ENCODE data around the gene PSRC1.
"Not testable (repeated sequence)": the region's sequence is repeated elsewhere in the genome, so short reads cannot be mapped to it uniquely, and the experiment has no call there.

PSRC1 gene

DNA sequence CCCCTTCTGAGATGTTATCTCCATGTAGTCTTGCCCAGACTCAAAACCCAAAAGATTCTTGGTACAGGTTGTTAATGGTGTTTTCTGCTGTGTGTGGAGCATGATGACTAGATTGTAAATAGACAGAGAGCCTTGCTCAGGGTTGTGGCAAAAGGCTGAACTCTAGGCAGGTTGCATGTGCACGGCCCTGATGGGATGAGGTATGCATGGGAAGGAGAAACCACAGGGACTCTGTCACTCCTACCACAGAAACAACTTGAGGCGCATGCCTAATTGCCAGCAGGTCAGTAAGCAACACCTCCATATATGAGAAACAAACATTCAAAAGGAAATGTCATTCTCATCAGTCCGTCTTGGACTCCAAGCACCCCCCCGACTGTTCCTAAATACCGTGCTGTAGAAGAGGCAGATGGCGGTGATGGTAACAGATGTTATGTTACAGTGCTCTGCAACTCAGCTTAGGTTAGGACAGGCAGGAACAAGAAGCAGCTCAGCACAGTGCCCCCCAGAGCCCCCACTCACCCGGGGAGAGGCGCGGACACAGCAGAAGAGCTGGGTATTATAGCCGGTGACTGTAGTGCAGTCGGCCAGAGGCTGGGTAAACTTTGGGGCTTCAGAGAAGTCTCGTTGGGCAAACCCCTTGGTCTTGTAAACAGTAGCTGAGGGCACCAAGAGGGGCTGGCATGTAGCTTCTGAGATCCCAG, 12.9 kb upstream of the PSRC1 start:
- no peak for DNase-seq

DNA sequence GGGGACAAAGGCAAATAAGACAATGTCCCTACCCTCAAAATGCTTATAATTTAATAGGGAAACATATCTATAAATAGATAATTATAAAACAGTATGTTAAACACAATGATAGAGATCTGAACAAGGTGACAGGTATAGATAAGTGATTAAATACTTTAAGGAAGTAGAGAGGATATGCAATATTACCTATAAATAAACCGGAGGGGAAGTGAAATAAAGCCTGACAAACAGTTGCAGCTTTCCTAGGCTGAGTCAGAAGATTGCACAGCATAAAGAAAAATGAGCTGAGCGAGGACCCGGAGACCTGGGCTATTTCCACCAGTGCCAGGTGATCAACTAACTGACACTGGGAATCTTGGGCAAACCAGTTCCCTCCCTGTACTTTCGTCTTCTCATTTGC, 11.5 kb upstream of the PSRC1 start:
- no peak for DNase-seq

DNA sequence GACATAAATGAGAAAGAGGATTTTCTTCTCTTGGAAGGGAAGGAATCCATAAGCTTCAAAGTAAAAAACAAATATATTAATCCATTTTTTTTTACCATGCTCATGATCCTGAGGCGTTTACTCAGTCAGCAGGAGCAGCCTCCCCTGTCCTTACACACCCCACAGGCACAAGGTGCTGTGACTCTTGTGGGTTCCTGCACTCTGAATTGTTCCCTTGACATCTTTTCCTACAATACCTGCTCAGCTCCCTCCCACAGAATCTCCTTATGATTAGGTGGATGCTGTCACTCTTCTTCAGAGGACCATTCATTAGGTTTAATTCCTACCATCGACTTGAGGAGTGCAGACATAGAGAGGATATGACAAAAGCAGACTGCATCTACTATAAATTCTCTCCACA, 10.1 kb upstream of the PSRC1 start:
- DNase-seq, result no peak

DNA sequence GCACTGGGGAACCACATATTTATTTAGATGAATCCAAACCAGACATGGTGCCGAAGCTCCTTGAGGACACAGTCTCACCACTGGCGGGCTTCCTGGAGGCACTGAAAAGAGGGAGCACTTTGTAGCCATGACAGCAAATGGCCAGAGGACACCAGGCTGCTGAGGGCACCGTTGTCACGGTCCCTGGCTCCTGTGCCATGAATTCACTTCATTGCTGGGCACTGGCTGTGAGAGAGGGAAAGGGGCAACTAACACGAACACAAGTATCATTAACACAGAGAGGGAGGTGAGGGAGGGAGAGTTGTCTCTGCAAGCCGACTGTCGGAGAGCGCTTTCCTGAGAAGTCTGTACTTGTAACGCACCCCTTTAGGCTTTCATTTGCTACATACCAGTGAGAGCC, 9.4 kb upstream of the PSRC1 start:
- no peak for DNase-seq

DNA sequence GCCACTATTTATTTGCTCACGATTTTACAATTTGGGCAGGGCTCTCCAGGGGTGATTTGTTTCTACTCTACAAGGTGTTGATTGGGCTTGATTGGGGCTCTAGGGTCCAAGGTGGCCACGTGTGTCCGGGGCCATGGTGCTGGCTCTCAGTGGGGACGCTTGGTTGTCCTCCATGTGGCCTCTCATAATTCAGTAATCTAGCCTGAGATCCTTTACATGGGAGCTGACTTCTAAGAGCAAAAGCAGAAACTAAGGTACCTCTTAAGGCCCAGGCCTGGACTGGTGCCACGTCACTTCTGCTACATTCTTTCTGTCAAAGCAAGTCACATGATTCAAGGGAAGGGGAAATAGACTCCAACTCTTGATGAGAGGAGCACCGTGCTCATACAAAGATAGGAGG, 8.1 kb upstream of the PSRC1 start:
- DNase-seq, result no peak

DNA sequence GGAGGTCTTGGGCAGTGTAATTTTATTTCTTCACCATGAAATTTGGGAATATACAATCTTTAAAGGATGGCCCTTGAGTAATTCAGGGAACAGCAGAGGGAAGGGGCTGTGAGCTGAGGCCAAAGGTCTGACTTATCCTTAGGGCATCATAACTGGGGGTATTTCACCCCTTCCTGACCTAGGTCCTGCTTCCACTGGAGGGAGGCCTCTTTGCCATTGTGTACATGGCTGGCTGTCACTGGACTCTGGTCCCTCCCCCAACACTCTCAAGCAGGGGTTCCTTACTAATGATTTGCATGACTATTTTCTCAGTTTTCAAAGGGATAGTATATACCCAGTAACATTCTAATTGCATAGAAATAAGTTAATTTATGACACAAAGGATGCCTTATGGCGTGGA, 7.2 kb upstream of the PSRC1 start:
- no peak for DNase-seq

DNA sequence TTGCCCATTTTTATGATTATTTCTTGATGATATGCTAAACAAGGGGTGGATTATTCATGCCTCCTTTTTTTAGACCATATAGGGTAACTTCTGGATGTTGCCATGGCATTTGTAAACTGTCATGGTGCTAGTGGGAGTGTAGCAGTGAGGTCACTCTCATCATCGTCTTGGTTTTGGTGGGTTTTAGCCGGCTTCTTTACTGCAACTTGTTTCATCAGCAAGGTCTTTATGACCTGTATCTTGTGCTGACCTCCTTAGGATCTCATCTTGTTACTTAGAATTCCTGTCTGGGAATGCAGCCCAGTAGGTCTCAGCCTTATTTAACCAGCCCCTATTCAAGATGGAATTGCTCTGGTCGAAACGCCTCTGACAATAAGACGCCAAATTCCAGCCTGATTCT, 3.8 kb upstream of the PSRC1 start:
- DNase-seq, result not testable (repeated sequence)

DNA sequence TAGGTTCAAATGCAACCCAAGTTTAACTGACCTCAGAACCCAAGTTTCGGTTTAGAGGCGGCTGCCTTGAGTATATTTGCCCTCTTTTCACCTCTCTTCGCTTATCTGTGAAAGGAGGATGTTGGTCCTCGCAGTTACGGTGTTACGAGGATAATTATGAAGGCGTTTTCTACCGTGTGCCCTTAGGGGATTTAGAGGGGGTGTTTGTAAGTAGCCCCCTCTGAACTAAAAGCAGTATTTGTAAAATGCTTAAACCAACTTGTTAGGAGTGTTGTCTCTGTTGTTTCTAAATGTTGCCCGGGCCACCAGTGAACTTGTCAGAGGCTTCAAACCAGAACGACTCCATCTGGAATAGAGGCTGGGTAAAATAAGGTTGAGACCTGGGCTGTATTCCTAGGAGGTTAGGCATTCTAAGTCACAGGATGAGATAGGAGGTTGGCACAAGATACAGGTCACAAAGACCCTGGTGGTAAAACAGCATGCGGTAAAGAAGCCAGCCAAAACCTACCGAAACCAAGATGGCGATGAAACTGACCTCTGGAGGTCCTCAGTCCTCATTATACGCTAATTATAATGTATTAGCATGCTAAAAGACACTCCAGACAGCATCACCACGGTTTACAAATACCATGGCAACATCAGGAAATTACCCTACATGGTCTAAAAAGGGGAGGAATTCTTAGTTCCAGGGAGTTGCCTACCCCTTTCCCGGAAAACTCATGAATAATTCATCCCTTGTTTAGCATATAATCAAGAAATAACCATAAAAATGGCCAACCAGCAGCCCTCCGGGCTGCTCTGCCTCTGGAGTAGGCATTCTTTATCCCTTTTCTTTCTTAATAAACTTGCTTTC, 1.0 kb upstream of the PSRC1 start:
- no peak for DNase-seq

DNA sequence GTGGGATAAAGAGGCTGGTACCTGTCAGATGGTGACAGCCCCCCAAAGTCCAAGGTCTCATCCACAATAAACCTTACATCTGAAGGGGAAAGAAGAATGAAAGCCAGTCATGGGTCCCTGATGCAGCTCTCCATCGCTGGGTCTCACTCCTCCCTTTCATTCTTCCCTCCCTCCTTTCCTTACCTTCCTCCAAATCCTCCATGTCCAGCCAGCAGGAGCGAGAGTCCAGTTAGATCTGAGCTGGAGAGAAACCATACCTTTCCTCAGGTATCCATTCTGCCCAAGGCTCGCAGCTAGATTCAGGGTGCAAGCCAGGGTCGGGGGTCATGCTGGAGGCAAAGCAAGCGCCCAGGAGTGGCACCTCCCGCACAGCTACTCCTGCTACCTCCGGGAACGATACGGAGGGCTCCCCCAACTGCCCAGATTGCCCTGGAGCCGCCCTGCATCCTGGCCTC, 421 bp downstream of the PSRC1 start:
- no peak for DNase-seq

DNA sequence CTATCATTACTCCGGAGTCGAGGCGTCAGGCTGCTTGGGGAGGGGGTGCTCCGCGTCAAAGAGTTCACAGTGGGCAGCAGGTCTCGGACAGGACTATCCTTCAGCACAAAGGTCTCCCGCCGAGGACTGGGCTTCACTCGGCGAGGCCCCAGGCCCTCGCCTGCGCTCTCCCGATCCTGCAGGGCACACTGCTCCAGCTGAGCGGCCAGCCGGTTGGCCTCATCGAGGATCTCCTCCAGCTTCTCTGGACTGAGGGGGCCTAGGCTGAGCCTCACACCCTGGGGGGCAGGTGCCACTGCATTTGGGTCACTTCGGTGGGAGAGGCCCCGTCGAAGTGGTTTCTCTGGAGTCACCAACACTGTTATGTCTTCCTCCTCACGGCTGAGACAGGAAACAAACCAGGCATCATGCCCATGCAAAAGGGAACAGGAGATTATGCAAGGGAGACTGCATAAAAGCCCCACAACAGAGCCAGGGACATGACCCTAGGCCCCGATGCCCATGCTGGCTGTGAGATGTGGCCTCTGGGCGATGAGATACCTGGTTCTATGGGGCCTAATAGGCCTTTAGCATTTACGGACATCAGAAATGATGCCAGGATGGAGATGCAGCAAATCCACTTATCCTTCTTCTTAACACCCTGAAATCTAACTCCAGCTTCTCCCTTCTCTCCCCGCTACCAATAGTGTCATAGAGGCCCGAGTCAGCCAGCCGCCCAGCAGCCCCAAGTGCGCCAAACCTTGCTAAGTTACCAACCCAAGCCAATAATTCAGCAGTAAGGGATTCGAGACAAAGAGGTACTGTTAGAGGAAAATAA, 1.1 kb downstream of the PSRC1 start:
- no peak for DNase-seq

DNA sequence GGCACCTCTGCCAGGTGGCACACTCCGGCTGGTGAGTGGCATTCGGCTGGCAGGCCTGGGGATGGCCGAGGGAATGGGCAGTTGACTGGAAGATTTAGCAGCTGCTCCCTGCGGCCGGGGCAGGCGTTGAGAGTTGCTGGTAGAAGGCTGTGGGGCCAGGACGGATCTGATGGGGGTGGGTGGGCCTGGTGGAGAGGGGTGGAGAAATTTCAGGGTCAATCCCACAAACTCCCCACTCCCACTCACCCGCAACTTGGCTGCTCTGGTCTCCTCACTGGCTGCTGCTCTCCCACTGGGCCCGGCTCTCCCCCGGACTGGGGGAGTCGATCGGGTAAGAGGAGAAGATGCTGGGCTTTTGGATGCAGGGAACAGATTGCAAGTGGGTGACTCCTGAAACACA, 2.1 kb downstream of the PSRC1 start:
- DNase-seq, result no peak

DNA sequence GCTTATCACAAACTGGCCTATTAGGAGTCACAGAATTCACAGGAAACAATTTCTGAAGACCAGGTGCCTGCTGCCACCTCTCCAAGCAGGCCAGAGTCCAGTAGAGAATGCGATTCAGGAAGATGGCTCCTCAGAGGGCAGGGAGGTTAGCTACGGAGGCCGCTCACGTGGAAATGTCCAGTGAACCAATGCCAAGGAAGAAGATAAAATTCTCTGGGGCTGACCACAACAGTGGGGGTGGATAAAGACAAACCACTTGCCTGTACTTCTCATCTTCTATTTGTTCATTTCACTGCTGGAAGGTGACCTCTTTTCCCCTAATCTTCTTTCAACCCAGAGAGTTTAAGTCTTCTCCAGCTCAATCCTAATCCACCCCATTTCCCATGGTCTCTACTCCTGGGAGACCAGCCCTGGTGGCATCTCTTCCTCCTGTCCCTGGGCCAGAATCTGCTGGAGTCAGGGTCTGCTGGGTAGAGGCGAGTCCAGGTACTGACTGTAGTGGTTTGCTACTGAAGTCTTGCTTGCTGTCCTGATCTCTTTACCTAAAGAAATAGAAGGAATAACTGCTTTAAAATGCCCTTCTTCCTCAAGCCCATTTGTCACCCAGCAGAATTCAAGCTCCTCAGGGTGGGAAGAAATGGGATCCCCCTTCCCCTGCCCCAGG, 3.2 kb downstream of the PSRC1 start:
- no peak for DNase-seq

DNA sequence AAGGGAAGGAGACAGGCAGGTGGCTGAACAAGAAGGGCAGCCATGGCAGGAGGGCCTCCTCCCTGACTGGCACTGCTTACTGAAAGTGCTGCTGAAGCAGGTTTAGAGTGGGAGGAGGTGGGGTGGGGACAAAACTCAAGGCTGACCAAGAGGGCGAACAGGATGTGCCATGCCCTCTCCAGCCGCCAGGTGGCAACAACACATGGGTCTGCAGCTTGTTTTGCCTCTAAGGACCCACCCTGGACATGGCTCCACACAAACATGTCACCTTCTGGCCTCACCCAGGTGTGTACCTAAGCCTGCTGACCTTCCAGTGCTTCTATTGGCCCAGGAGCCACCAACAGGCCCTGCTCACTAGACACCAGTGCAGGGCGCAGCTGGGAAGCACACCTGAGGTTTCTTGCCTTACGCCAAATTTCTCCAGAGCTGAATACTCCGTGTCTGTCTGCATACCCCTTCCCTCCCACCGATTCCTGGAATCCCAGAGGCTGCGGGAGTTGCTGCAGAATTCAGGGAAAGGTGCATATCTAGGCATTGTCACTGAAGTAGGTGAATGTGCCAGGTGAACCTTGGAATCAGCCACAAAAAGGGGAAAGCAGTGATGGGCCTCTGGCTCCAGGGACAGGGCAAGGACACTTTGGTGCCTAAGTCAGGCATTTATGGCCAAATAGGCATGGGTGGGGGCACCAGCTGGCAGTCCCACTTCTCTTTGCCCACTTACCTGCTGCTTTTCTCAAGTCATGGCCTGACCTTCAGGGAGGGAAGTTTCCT, 5.3 kb downstream of the PSRC1 start:
- peak; percentile 66 for DNase-seq

DNA sequence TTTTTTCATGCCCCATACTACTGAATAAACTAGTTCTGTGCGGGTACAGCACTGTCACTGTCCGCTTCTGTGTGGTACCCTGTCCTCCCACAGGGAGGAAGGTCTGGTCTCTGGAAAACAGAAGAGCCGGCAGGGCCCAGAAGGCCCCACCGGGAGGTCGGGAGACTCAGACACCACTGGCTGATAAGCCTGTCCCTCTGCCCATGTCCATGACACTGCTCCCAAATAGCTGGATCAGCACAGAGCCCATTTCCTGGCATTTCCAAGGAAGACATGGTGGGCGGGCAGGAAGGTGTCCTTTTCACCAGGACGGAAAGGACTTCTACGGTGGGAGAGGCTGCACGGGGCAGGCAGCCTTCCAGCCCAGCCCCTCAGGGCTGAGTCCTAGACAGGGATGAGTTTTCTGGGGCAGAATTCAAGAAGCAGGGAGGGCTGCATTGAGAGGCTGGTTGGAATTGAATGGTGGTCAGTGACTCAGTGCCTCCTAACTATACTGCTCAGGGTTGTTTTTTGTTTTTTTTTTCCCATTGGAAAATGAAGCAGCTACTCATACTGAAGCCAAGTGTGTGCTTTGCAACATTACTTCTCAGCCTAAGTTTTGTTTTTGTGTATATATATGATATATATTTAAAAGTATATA, 7.1 kb downstream of the PSRC1 start:
- DNase-seq, result no peak

DNA sequence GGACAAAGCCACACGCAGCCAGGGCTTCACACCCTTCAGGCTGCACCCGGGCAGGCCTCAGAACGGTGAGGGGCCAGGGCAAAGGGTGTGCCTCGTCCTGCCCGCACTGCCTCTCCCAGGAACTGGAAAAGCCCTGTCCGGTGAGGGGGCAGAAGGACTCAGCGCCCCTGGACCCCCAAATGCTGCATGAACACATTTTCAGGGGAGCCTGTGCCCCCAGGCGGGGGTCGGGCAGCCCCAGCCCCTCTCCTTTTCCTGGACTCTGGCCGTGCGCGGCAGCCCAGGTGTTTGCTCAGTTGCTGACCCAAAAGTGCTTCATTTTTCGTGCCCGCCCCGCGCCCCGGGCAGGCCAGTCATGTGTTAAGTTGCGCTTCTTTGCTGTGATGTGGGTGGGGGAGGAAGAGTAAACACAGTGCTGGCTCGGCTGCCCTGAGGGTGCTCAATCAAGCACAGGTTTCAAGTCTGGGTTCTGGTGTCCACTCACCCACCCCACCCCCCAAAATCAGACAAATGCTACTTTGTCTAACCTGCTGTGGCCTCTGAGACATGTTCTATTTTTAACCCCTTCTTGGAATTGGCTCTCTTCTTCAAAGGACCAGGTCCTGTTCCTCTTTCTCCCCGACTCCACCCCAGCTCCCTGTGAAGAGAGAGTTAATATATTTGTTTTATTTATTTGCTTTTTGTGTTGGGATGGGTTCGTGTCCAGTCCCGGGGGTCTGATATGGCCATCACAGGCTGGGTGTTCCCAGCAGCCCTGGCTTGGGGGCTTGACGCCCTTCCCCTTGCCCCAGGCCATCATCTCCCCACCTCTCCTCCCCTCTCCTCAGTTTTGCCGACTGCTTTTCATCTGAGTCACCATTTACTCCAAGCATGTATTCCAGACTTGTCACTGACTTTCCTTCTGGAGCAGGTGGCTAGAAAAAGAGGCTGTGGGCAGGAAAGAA, 8.1 kb downstream of the PSRC1 start:
- no peak for DNase-seq

DNA sequence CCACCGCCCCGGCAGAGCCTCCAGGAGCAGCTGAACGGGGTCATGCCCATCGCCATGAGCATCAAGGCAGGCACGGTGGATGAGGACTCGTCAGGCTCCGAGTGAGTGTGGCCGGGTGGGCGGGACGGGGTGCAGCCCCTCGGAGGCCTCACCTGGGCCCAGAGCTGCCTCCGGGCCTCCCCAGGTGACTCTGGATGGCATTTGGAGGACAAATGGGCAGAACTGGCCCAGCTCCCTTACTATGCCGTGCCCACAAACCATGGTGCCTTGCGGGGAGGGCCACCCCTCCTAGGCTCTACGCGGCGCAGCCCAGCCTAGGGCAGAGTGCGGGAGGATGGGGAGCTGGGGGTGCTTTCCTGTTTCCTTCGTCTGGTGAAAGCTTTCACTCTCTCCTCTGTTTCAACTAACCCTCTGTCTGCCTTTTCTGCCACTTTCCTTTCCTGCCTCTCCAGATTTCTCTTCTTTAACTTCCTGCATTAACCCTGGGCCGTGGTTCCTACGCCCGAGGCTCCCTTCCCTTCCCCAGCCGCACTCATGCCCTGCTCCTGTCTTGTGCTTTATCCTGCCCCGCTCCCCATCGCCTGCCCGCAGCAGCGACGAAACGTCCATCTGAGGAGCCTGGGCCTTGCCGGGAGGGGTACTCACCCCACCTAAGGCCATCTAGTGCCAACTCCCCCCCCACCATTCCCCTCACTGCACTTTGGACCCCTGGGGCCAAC, 9.2 kb downstream of the PSRC1 start:
- DNase-seq, result no peak

DNA sequence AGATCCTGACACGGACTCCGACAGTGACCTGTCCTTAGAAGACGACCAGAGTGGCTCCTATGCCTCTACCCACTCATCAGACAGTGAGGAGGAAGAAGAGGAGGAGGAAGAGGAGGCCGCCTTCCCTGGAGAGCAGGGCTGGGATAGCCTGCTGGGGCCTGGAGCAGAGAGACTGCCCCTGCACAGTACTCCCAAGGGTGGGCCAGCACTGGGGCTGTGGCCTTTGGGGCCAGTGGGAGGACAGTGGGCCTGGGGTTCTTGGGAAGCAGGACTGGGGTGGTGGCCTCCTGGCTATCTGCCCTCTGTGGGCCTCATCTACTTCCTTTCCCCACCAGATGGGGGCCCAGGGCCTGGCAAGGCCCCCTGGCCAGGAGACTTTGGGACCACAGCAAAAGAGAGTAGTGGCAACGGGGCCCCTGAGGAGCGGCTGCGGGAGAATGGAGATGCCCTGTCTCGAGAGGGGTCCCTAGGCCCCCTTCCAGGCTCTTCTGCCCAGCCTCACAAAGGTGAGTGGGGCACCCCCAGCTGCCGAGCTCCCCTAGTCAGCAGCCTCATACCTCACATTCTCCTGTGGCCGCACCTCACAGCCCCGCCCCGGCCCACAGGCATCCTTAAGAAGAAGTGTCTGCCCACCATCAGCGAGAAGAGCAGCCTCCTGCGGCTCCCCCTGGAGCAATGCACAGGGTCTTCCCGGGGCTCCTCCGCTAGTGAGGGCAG, 10.0 kb downstream of the PSRC1 start:
- no peak for DNase-seq

DNA sequence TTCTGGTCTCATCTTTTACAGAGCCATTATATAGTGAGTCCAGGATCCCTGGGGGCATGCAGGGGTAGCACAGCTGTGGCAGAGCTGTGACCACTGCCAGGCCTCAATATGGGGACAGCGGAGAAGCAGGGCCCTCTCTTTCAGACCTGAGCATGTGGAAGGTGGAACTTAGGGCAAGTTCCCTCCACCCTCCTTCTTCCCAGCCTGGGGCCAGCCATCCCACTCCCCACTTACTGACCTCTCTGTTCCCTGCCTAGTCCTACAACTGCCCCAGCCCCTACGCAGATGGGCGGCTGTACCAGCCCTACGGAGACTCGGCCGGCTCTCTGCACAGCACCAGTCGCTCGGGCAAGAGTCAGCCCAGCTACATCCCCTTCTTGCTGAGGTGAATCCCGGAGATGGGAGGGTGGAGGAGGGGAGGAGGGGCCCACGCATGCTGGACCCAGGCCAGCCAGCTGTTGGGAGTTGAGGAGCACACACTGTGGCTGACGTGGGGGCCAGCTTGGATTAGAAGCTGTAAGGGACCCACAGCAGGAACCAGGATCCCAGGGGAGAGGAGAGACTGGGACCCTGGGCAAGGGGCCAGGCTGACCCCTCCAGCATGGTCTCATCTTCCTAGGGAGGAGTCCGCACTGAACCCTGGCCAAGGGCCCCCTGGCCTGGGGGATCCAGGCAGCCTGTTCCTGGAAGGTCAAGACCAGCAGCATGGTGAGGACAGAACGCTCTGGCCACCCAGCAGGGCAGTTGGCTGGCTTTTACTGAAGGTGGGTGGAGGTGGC, 10.7 kb downstream of the PSRC1 start:
- no peak for DNase-seq
